K562 (cell line): ENCODE data around the gene PHF3. TPM values are rescaled to one million over a fixed set of nuclear protein-coding genes. Genes with fewer than 3 reads are reported as not detected.

Experiments used
- ATAC-seq: fragments of 200-7000 bp; cut with Tn5 transposase; 3 replicates; pipeline ENCODE4 v1.9.1; 2020; ENCODE audit warnings: moderate library complexity
- BruUV-seq: library from RNA; stranded (reverse); fragments of 400-500 nt; replicated peaks from 2 replicates; lab custom pipeline; 2021; lab: Mats Ljungman, UMichigan
- CTCF ChIA-PET: fragments of 300-600 bp; formaldehyde crosslinking; extraction: SDS; loops from one replicate; lab custom pipeline; 2021; ENCODE audit warnings: low intra/inter-chr PET ratio; lab: Yijun Ruan, JAX
- POLR2A ChIA-PET: fragments of 300-600, 350-650 bp; sonication (Branson Sonifier 250); formaldehyde crosslinking; extraction: SDS; loops from one replicate; lab custom pipeline; 2021; ENCODE audit warnings: antibody characterized with exemption, inconsistent platforms; lab: Yijun Ruan, JAX
- DNase-seq, 4 experiments: peaks; one replicate each; pipeline versions ENCODE4 v3.0.0 to v3.0.0-alpha.2; 2011 to 2018; ENCODE audit warnings: low spot score in 3 of 4, mixed read lengths in 3 of 4; ENCODE audit errors: extremely low read depth in 1 of 4
- FAIRE-seq: peaks from 2 replicates; lab custom pipeline; 2011; peaks lifted over from hg19 to GRCh38; lab: Jason Lieb, UNC
- H2AFZ ChIP-seq: 2 replicates; pipeline ENCODE4 v1.6.0; 2011; ENCODE audit warnings: low read depth, low read length, control low read depth, inconsistent platforms
- H3K27ac ChIP-seq: fragments of 200-600 bp; 3 replicates; pipeline ENCODE4 v1.8.0; 2011; ENCODE audit warnings: low read depth, mild to moderate bottlenecking, control low read depth, inconsistent platforms, low read length, moderate library complexity, mixed read lengths; ENCODE audit errors: extremely low read depth
- H3K27me3 ChIP-seq, 2 experiments: fragments of 300-600 bp in 1 of 2; 2 replicates in 1 of 2; 3 replicates in 1 of 2; pipeline versions ENCODE4 v1.6.0 to v1.8.0; 2011; ENCODE audit warnings: inconsistent platforms in 2 of 2, low read length in 2 of 2, mild to moderate bottlenecking in 1 of 2, mixed read lengths in 1 of 2, moderate library complexity in 1 of 2; ENCODE audit not compliant: control insufficient read depth in 2 of 2, insufficient read depth in 2 of 2
- H3K36me3 ChIP-seq: fragments of 300-600 bp; 3 replicates; pipeline ENCODE4 v1.8.0; 2011; ENCODE audit warnings: mild to moderate bottlenecking, low read length, inconsistent platforms; ENCODE audit not compliant: control insufficient read depth, insufficient read depth
- H3K4me1 ChIP-seq, 2 experiments: fragments of 200-600 bp in 1 of 2; replicated peaks in 1 of 2; 2 replicates in 1 of 2; 3 replicates in 1 of 2; pipeline versions ENCODE4 v1.5.1 to v1.8.0; 2011; ENCODE audit warnings: inconsistent platforms in 2 of 2, low read length in 2 of 2, mild to moderate bottlenecking in 1 of 2, mixed read lengths in 1 of 2, moderate library complexity in 1 of 2; ENCODE audit not compliant: control insufficient read depth in 2 of 2, insufficient read depth in 2 of 2
- H3K4me2 ChIP-seq: 2 replicates; pipeline ENCODE4 v1.6.1; 2011; ENCODE audit warnings: low read length, control low read depth, inconsistent platforms, mixed read lengths; ENCODE audit not compliant: insufficient read depth
- H3K4me3 ChIP-seq: fragments of 200-600 bp; sonication (generic), shearing (Covaris generic); 2 replicates; pipeline ENCODE4 v1.5.1; 2016; ENCODE audit warnings: control low read depth, inconsistent platforms
- H3K79me2 ChIP-seq: fragments of 200-600 bp; 3 replicates; pipeline ENCODE4 v1.8.0; 2011; ENCODE audit warnings: low read length, inconsistent platforms; ENCODE audit not compliant: control insufficient read depth, insufficient read depth
- H3K9ac ChIP-seq, 2 experiments: 2 replicates each; pipeline versions ENCODE4 v1.6.0 to v1.6.1; 2011; ENCODE audit warnings: low read depth in 2 of 2, low read length in 2 of 2, control low read depth in 1 of 2, inconsistent platforms in 1 of 2, mild to moderate bottlenecking in 1 of 2, mixed read lengths in 1 of 2; ENCODE audit not compliant: insufficient read depth in 1 of 2
- H3K9me1 ChIP-seq: one replicate; pipeline ENCODE4 v1.6.0; 2011; ENCODE audit warnings: inconsistent platforms, mild to moderate bottlenecking, low read length, moderate library complexity; ENCODE audit not compliant: control insufficient read depth, insufficient read depth
- H3K9me3 ChIP-seq: replicated peaks from 2 replicates; pipeline ENCODE4 v1.5.1; 2011; ENCODE audit warnings: low read depth, low read length, inconsistent platforms; ENCODE audit not compliant: control insufficient read depth, insufficient read depth
- H4K20me1 ChIP-seq: replicated peaks from 2 replicates; pipeline ENCODE4 v1.6.1; 2011; ENCODE audit warnings: low read length, inconsistent platforms, mixed read lengths; ENCODE audit not compliant: control insufficient read depth, insufficient read depth
- GTF2A2 ChIP-seq: IDR thresholded peaks from 2 replicates; pipeline ENCODE4 v1.6.1; 2016; ENCODE audit warnings: mild to moderate bottlenecking, missing genetic modification characterization, missing compliant biosample characterization
- KAT7 ChIP-seq: sonication (generic); formaldehyde crosslinking; IDR thresholded peaks from 2 replicates; pipeline ENCODE4 v1.8.0; 2022; ENCODE audit warnings: missing genetic modification reagents, mild to moderate bottlenecking, borderline replicate concordance
- KDM4B ChIP-seq, 2 experiments: fragments of 450-650 bp in 1 of 2; sonication (generic) in 1 of 2; IDR thresholded peaks; 2 replicates each; pipeline ENCODE4 v1.6.1; 2016 to 2017; ENCODE audit warnings: borderline replicate concordance in 2 of 2, antibody characterized with exemption in 1 of 2, low read depth in 1 of 2, mild to moderate bottlenecking in 1 of 2
- SMARCA5 ChIP-seq: fragments of 450-650 bp; IDR thresholded peaks from 2 replicates; pipeline ENCODE4 v1.6.1; 2016
- YY1 ChIP-seq, 3 experiments: IDR thresholded peaks; 2 replicates each; pipeline ENCODE4 v1.6.1; 2011; ENCODE audit warnings: low read length in 2 of 3, mild to moderate bottlenecking in 2 of 3, moderate library complexity in 2 of 3, borderline replicate concordance in 1 of 3, control low read depth in 1 of 3, low read depth in 1 of 3; ENCODE audit not compliant: insufficient read depth in 3 of 3, insufficient replicate concordance in 2 of 3, control insufficient read depth in 1 of 3, insufficient read length in 1 of 3; ENCODE audit errors: extremely low read depth in 1 of 3
- ZBED1 ChIP-seq: IDR thresholded peaks from 2 replicates; pipeline ENCODE4 v1.6.1; 2014
- WGBS: fragments of 100-300 bp; shearing (Covaris generic); methylation state at CpG from one replicate; pipeline ENCODE4 v1.1.6; 2016; ENCODE audit warnings: low coverage, mixed read lengths; ENCODE audit not compliant: insufficient coverage; ENCODE audit errors: missing lambda C conversion rate; 5-methylcytosine and 5-hydroxymethylcytosine counted together
- in situ Hi-C: fragments of 300-500 bp; cut with MboI; formaldehyde crosslinking; loops from 4 replicates; pipeline ENCODE4 v1.15.0; 2018; ENCODE audit warnings: inconsistent platforms, mixed read lengths
- intact Hi-C: fragments of 100-400 bp; cut with micrococcal nuclease; formaldehyde crosslinking; loops from 2 replicates; pipeline ENCODE4 v1.14.2; 2022
- polyA plus RNA-seq, 8 experiments: library from polyadenylated mRNA; depleted of rRNA in 4 of 8; stranded (reverse) in 5 of 8; unstranded in 3 of 8; fragments of >200 nt; fragmentation: Nextera tagmentation in 2 of 8; fragmentation: Illumina TruSeq in 1 of 8; extraction: Ambion mirVana in 2 of 8; extraction: Trizol in 1 of 8; gene quantifications; 2 replicates each; pipeline versions ENCODE4 v1.2.1 to v1.2.3, GENCODE V29; 2011 to 2014; ENCODE audit warnings: inconsistent platforms in 1 of 8, missing spikeins in 1 of 8
- total RNA-seq, 7 experiments: library from RNA; depleted of rRNA in 6 of 7; stranded (reverse); fragments of >200 nt in 6 of 7; fragmentation: Illumina TruSeq in 2 of 7; extraction: Trizol in 2 of 7; gene quantifications; 2 replicates each; pipeline versions ENCODE4 v1.2.1 to v1.2.3, GENCODE V29; 2011 to 2021; ENCODE audit warnings: low replicate concordance in 1 of 7
- TF ChIP-seq, protein P1 (sequence below): fragments of 450-650 bp; IDR thresholded peaks from one replicate; pipeline ENCODE4 v1.6.1; 2018; ENCODE audit warnings: mild to moderate bottlenecking, moderate library complexity; ENCODE audit not compliant: partially characterized antibody
- TF ChIP-seq, protein P2 (sequence below): IDR thresholded peaks from 2 replicates; pipeline ENCODE4 v1.6.1; 2012; ENCODE audit warnings: low read depth, low read length, improper control_type of control experiment, borderline replicate concordance

Gene PHF3
- total and polyA plus RNA-seq, 9 of the 15 experiments (the other 6 are each of a cell fraction or from before 2014, with no cell fraction given) = 8.1 to 51.2 (median 30.9) TPM

DNA sequence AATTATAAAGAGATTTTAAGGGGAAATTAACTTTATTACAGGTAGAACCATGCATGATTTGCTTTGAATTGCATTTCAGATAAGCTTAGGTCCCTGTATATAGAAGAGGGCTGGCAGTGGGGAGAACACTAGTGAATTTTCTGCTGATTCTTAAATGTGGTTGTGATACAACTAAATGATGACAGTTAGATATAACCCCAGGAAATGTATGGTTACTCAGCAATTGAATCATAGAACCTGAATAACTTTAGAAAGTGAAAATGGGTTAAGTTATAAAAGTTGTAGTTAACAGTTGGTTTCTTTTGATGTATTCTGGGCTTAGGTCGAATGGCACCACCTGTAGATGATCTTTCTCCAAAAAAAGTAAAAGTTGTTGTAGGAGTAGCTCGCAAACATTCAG lies 70.1 kb downstream of the PHF3 start:
- no peak overlapping the region for H3K4me2 ChIP-seq
- WGBS = 83% methylated on average over 2 of the region's 2 CpGs
- ChIA-PET POLR2A (no interaction called here), CTCF (no interaction called here)
- no peak overlapping the region for H3K4me3 ChIP-seq
- peaks cover 93% of the 10 kb centered on the region for H3K36me3 ChIP-seq
- H3K9me3 ChIP-seq = no peaks in the 10 kb centered on the region
- TF ChIP-seq SMARCA5 (no peak), YY1 (IDR thresholded peaks at IDR 0.05; ENCODE audit: borderline replicate concordance in 1 of 3, control insufficient read depth in 1 of 3, extremely low read depth in 1 of 3, insufficient read depth in 3 of 3, insufficient read length in 1 of 3, insufficient replicate concordance in 2 of 3, low read depth in 1 of 3, low read length in 2 of 3) (no peak), KAT7 (CRISPR knock-in tag) (no peak), KDM4B (IDR thresholded peaks at IDR 0.05; ENCODE audit: borderline replicate concordance in 2 of 2, low read depth in 1 of 2) (no peak), GTF2A2 (no peak), ZBED1 (no peak)
- TF ChIP-seq, protein P1, sequence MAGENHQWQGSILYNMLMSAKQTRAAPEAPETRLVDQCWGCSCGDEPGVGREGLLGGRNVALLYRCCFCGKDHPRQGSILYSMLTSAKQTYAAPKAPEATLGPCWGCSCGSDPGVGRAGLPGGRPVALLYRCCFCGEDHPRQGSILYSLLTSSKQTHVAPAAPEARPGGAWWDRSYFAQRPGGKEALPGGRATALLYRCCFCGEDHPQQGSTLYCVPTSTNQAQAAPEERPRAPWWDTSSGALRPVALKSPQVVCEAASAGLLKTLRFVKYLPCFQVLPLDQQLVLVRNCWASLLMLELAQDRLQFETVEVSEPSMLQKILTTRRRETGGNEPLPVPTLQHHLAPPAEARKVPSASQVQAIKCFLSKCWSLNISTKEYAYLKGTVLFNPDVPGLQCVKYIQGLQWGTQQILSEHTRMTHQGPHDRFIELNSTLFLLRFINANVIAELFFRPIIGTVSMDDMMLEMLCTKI = no peak
- TF ChIP-seq, protein P2, sequence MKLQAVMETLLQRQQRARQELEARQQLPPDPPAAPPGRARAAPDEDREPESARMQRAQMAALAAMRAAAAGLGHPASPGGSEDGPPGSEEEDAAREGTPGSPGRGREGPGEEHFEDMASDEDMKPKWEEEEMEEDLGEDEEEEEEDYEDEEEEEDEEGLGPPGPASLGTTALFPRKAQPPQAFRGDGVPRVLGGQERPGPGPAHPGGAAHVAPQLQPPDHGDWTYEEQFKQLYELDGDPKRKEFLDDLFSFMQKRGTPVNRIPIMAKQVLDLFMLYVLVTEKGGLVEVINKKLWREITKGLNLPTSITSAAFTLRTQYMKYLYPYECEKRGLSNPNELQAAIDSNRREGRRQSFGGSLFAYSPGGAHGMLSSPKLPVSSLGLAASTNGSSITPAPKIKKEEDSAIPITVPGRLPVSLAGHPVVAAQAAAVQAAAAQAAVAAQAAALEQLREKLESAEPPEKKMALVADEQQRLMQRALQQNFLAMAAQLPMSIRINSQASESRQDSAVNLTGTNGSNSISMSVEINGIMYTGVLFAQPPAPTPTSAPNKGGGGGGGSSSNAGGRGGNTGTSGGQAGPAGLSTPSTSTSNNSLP = no peak
- no peak overlapping the region for H3K9ac ChIP-seq
- no peak overlapping the region for H3K27ac ChIP-seq
- H4K20me1 ChIP-seq = no peaks in the 10 kb centered on the region
- no peak for ATAC-seq
- H3K9me1 ChIP-seq = no peaks in the 10 kb centered on the region
- DNase-seq = no peak
- no peak overlapping the region for H2AFZ ChIP-seq
- in situ Hi-C loops = no loop called here
- H3K79me2 ChIP-seq = no peaks in the 10 kb centered on the region
- H3K27me3 ChIP-seq = no peaks in the 10 kb centered on the region
- BruUV-seq = no TSS peak
- H3K4me1 ChIP-seq = no peaks in the 10 kb centered on the region
- intact Hi-C loops = no loop called here
- no peak for FAIRE-seq
